ENCODE data around the gene UGT1A5.

UGT1A5 gene

GRCh38 chr2:233811087-233811486, 98.4 kb downstream of the UGT1A5 start:
- DNase-seq, result no peak

GRCh38 chr2:233811732-233812131, 99.0 kb downstream of the UGT1A5 start:
- DNase-seq, result no peak

GRCh38 chr2:233813236-233814055, 100.7 kb downstream of the UGT1A5 start:
- no peak for DNase-seq

- DNase-seq, result no peak
Observed at GRCh38 chr2:233814056-233814835, 101.5 kb downstream of the UGT1A5 start.

GRCh38 chr2:233815861-233816260, 103.2 kb downstream of the UGT1A5 start:
- no peak for DNase-seq

- no peak for DNase-seq
Observed at GRCh38 chr2:233816334-233816733, 103.6 kb downstream of the UGT1A5 start.

- DNase-seq, result no peak
Observed at GRCh38 chr2:233816771-233817170, 104.1 kb downstream of the UGT1A5 start.

- DNase-seq, result no peak
Observed at GRCh38 chr2:233817361-233817911, 104.7 kb downstream of the UGT1A5 start.

- DNase-seq, result no peak
Observed at GRCh38 chr2:233817995-233818638, 105.4 kb downstream of the UGT1A5 start.

- no peak for DNase-seq
Observed at GRCh38 chr2:233818639-233819621, 106.2 kb downstream of the UGT1A5 start.

- DNase-seq, result no peak
Observed at GRCh38 chr2:233819884-233820773, 107.4 kb downstream of the UGT1A5 start.

GRCh38 chr2:233820774-233821105, 108.0 kb downstream of the UGT1A5 start:
- no peak for DNase-seq

- no peak for DNase-seq
Observed at GRCh38 chr2:233821196-233821595, 108.5 kb downstream of the UGT1A5 start.

GRCh38 chr2:233821709-233822100, 109.0 kb downstream of the UGT1A5 start:
- DNase-seq, result no peak

- no peak for DNase-seq
Observed at GRCh38 chr2:233822101-233822771, 109.5 kb downstream of the UGT1A5 start.
